GM19023 (cell line): ENCODE results near the gene CDKN1B.
A peak's percentile ranks its signal among the peaks of the same experiment; 100 is the strongest.

Experiments
- ATAC-seq: cut with Tn5 transposase; IDR thresholded peaks from one replicate; pipeline ENCODE4 v1.9.1; 2021; ENCODE audit warnings: mild to moderate bottlenecking, moderate library complexity; ENCODE audit not compliant: unreplicated experiment

CDKN1B gene

DNA sequence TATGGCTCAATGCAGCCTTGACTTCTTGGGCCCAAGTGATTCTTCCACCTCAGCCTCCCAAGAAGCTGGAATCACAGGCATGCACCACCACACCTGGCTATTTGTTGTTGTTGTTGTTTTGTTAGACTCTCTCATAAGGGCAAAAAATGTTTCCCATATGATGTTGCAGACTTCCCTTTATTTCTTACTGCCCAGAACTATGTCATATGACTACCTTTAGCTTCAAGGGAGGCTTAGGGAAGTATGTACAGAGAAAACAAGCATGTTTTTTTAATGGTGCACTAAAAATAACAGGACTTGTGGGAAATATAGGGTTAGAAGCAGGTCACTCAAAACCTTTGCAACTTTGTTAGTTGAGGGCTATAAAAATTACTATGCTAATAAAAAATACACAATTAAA, 16.9 kb upstream of the CDKN1B start:
- ATAC-seq, result no peak

- no peak for ATAC-seq
Observed at GRCh38 chr12:12701457-12701856, 15.7 kb upstream of the CDKN1B start.

- peak; percentile 61 for ATAC-seq
Observed at GRCh38 chr12:12704593-12705230, 12.5 kb upstream of the CDKN1B start.

DNA sequence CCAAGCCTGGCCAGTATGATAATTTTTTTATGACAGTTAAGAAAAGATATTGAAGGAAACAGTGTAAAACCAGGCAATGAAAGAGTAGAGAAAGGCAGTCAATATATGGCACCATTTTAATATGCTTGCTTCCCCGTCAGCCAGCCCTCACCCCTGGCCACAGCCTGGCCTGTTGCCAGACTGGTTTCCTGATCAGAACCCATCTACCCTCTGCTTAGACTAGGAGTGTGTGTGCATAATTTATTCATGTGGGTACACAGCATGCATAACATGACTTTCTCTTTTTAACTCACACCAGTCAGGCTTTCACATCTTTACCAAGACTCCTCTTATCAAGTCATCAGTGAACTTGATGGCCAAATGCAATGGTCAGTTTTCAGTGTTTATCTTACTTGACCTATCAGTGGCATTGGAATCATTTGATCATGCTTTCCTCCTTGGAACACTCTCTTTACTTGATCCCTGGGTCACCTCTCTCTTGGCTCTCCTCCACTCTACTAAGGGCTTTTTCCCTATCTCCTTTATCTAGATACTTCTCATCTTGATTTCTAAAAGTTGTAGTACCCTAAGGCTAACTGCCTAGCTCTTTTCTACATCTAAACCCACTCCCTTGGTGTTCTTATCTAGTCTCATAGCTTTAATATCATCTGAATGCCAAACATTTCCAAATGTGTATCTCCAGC, 11.2 kb upstream of the CDKN1B start:
- no peak for ATAC-seq

GRCh38 chr12:12713932-12714275, 3.3 kb upstream of the CDKN1B start:
- ATAC-seq, result no peak

- ATAC-seq, result no peak
Observed at GRCh38 chr12:12714276-12715021, 2.7 kb upstream of the CDKN1B start.

DNA sequence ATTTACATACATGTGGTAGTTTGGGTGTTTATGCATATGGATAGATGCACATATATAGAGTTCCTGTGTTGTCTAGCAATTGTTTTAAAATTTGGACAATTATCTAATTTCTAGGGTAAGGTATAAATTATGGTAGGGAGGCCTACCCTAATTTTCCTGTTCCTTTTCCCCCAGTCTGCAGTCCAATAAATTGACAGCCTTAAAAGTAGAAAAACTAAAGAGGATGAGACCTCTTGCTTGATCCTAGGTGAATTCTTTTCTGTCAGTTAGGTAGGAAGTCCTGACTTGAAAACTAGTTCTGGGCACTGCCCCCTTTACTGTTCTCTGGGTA, 2.1 kb upstream of the CDKN1B start:
- ATAC-seq, result no peak

- ATAC-seq, result no peak
Observed at GRCh38 chr12:12715459-12716150, 1.6 kb upstream of the CDKN1B start.

DNA sequence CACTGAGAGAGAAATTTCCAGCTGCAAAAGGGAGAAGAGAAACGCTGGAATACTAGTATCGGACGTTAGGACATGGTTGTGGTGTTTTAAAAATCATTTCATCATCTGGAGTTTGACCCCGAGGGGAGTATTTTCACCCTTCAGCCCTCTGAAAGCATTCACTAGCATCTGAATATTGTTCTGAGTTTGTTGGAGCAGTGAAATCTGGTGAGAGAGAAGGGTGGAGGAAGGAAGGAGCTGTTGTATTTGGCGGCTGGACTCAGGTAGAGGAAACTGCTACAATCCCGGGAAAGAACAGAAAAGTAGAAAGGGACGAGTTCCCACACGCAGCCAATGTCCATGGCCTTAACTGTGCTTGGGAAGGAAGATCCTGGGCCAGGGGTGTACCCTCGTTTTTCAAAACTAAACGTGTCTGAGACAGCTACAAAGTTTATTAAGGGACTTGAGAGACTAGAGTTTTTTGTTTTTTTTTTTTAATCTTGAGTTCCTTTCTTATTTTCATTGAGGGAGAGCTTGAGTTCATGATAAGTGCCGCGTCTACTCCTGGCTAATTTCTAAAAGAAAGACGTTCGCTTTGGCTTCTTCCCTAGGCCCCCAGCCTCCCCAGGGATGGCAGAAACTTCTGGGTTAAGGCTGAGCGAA, 896 bp upstream of the CDKN1B start:
- no peak for ATAC-seq

- ATAC-seq, result peak; percentile 18
Observed at GRCh38 chr12:12717586-12718380, 615 bp downstream of the CDKN1B start.

GRCh38 chr12:12718381-12718759, 1.2 kb downstream of the CDKN1B start:
- no peak for ATAC-seq

DNA sequence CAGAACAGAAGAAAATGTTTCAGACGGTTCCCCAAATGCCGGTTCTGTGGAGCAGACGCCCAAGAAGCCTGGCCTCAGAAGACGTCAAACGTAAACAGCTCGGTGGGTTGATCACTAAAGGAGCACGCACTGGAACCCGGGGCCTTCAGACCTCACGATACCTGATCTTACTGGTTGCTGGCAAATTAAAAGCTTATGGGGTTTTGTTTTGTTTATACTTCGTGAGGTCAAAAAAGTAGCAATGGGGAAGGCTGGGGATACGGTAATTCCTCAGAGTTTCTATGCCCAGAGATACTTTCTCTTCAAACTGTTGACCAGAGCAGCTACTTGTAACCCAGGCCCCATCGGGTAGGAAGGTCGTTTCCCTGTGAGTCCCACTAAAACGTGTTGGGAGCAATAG, 1.7 kb downstream of the CDKN1B start:
- no peak for ATAC-seq

DNA sequence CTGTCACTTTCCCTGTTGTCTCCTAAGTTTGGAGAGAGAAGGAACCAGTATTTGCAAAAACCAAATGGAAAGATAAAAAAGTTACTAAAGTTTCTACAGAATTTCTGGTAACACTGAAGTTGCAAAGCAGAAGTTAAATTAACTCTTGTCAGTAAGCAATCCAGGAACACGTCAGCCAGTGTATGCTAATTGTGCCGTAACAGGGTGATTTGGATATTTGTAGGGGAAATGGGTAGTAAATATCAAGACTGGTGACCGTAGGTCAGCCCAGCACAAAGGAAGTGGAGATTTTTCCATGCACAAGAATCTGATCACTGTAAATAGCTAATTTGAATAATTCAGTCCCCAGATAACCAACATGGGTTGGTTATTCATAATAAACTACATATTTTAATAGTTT, 2.3 kb downstream of the CDKN1B start:
- no peak for ATAC-seq

GRCh38 chr12:12720052-12720451, 2.9 kb downstream of the CDKN1B start:
- ATAC-seq, result no peak

DNA sequence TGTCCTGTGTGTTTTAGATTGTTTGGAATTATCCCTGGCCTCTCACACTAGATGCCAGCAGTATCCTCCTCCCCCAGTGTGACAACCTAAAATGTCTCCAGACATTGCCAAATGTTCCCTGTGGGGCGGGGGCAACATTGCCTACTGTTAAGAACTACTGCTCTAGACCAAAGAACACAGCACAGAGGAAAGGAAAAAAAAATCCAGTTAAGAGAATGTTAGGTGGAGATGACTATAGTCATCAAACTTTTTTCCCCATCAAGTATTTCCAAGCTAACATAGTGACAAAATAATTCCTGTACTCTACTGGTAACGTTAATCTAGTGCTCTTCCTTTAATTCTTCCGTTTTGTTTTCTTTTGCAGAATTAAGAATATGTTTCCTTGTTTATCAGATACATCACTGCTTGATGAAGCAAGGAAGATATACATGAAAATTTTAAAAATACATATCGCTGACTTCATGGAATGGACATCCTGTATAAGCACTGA, 3.5 kb downstream of the CDKN1B start:
- no peak for ATAC-seq

- no peak for ATAC-seq
Observed at GRCh38 chr12:12721176-12721751, 4.1 kb downstream of the CDKN1B start.

DNA sequence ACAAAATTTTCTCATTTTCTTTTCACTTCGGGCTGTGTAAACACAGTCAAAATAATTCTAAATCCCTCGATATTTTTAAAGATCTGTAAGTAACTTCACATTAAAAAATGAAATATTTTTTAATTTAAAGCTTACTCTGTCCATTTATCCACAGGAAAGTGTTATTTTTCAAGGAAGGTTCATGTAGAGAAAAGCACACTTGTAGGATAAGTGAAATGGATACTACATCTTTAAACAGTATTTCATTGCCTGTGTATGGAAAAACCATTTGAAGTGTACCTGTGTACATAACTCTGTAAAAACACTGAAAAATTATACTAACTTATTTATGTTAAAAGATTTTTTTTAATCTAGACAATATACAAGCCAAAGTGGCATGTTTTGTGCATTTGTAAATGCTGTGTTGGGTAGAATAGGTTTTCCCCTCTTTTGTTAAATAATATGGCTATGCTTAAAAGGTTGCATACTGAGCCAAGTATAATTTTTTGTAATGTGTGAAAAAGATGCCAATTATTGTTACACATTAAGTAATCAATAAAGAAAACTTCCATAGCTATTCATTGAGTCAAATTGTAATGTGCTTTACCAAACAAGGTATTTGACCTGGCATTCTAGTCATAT, 4.8 kb downstream of the CDKN1B start:
- no peak for ATAC-seq

GRCh38 chr12:12722435-12723148, 5.4 kb downstream of the CDKN1B start:
- ATAC-seq, result no peak

DNA sequence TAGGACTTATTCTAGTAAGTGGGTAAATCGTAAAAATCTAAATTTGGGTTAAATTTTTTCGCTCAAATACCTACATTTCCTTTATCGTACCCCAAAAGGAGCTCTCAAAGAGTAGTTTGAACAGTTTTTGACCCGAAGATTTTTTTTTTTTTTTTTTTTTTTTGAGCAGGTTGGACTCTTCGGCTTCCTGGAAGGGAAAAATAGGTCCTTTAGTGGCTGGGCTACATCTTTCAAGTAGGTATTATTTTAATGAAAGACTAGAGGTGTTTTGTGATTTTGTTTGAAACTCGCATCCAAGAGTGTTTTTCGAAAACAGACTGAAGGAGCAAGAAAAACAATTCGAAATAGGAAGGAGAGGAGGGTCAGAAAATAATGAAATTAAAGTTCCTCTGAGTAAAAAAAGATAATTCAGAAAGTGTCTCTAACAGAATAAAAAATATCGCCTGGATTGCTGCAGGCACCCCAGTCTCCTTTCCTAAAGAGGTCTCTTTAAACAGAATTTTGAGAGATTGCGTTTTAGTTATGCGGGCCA, 6.0 kb downstream of the CDKN1B start:
- ATAC-seq, result no peak
